ENCODE results near the gene SOX6.

The SOX6 gene

DNA sequence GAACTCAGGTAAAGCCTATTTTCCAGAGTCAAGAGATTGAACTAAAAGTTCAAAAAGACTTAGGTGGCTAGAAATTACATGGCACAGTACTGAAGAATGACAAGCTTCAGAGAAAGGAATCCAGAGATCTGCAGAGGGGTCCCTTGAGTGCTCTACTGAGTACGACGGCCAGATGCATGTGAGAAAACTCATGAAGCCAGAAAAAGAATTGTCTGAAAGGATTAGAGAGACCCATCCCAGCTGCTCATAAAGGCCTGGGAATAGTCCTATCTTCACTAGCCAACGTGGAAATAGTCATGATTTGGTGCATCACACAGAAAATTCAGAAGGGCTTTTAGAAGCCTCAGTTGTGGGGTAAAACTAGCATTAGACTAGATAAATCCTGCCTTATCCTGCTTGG is 91.3 kb downstream of the SOX6 start:
- DNase-seq = no peak

DNA sequence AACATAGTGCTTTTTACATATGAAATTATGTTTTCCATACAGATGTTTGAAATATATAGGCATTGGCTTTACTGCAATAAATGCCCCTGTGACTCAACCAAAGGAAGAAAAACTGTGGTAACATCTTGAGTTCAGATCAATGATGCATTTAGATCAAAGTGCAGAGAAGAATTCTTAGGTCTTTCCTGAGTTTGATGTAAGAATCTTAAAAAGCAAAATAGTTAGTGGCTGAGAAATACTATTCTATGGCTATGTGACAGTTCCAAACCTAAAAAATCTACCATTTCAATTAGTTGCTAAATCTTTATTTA is 93.7 kb downstream of the SOX6 start:
- DNase-seq = no peak

DNA sequence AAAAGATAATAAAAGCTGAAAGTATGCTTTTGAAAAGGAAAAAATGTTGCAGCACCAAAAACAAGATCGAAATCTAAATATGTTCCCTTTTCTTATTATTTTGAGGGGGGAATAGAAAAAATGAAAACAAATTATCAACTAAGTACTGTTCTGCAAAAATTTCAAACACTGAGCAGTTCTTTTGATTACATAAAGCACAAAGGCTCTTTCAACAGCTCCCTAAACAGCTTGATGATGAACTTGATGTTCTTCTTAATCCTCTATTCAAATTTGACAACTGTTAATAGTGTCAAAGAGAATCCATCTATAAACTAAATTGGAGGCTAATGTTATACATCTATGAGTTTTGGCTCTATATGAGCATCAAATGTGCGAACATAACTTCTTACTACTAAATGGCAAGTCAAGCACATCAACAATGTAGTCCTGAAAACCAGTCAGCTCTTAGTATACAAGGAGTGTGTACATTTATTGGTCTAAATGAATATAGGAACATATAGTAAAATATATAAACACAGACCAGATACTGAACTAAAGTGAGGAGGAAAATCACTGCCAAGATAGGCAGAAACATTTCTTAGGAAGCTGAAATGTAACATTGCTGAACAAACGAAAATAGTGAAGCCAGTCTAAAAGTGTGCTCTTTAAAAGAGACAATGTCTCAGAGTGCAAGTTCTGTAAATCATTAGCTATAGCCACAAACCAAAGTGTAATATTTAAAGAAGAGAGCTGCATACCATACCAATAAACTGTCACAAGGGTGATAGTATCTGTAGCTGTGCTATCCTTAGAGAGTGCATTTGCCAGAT is 94.3 kb downstream of the SOX6 start:
- DNase-seq = no peak

DNA sequence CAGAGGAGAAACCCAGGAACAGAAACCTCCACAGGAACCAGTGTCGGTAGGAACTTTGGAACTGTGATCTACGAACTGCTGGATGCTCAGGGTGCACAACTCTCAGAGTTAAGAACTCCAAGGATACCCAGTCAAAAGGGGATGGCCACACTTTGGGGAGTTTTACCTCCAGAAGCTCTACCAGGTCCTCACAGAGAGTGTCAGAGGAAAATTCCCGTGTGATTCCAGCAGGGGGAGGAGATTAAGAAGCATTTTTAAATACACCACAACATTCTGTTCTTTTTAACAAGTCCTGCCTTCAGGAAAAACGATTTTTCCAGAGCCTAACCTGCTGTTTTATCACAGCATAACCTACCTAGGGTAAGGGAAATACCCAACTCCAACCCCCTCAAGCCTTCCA is 104.0 kb downstream of the SOX6 start:
- DNase-seq = no peak

DNA sequence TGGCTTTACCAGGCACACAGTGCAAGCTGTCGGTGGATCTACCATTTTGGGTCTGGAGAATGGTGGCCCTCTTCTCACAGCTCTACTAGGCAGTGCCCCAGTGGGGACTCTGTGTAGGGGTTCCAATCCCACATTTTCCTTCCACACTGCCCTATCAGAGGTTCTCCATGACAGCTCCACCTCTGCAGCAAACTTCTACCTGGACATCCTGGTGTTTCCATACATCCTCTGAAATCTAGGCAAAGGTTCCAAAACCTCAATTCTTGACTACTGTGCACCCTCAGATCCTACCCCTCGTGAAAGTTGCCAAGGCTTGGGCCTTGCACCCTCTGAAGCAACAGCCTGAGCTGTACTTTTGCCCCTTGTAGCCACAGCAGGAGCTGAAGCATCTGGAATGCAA is 108.1 kb downstream of the SOX6 start:
- no peak for DNase-seq

DNA sequence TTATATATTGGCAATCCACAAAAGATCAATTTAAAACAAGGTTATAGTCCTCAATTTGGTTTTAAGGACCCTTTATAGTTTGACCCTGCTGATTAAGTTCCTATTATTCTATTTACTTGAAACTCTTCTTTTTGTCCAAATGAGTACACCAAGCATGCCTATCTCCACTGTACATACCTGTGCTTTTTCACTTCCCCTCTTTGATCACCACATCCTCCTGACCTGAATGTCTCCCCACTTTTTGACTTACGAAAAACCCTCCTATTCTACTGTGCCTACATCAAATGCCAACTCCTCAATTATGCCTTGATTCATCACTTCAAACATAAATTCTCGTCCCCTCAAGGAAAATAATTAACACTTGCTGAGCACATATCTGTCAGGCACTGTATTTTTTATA is 113.5 kb downstream of the SOX6 start:
- DNase-seq = no peak

DNA sequence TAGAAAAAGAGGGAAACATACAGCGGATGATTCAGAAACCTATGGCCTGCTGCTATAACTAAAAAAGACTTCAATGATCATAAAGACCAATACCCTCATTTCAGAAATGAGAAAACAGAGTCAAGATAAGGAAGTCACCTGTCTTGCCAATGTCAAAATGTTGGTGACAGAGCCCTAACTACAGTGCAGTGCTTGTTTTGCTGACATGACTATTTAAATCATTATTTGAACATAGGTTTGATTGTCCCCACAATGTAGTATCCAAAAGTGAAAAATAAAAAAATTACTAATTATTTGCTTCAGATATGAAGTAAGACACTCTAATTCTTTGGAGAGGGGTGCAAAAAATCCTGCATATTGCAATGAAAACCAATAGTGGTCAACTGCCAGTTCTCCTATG is 115.7 kb downstream of the SOX6 start:
- DNase-seq = no peak

DNA sequence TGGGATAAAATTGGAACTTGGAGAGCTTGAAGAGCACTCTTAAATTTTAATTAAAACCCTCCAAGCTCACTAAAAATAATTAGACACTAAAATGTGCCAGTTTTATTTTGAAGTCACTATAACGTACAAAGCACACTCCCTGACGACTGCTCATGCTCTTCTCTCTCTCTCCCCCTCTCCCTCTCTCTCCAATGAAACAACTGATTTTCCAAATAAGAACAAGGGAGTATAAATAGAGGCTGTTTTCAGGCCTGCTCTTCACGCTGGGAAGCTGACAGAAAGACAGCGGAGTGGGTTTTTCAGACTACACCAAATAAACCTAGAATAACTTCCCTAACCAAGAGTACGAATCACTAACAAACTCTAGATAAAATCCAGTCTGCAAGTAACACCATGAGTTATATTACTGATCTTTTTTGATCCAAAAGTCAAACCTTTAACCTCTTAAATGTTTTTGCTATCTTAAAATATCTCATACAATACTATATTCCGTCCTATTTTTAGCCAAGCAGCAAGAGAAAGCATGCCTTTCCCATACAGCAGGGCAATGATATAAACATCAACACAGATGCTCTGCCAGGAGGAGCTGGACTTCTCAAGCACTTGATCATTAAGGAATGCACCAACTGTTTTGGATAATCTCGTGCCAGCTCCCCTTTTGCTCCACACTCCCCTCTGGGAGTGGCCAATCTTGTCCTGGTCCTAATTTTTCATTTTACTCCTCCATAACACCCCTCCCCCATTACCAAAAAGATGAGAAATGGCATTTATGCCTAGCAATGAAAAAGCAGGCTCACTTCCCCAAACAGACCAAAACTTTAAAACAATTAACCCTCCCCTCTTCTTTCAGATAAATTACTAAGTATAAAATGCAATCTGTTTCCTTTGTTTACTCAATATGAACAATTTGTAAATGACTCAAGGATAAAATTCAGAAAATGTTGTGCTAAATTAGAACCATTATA is 116.9 kb downstream of the SOX6 start:
- peak; percentile 3 for DNase-seq

DNA sequence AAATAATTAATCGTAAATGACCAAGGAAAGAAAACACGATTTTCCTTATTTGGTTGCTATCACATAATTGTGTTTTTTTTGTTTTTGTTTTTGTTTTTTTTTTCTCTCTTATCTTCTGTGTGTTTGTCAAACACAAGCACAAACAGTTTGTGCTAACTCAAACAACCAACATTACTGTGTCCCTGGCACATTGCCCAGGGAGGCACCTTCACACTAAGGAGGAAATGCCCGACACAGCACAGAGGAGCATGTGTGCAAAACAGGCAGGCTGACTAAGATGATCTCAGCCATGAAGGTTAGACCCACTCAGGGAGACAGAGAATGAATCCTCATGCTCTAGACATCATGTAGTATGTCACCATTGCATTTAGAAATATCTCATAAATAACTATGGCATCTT is 130.1 kb downstream of the SOX6 start:
- DNase-seq = peak; percentile 42

DNA sequence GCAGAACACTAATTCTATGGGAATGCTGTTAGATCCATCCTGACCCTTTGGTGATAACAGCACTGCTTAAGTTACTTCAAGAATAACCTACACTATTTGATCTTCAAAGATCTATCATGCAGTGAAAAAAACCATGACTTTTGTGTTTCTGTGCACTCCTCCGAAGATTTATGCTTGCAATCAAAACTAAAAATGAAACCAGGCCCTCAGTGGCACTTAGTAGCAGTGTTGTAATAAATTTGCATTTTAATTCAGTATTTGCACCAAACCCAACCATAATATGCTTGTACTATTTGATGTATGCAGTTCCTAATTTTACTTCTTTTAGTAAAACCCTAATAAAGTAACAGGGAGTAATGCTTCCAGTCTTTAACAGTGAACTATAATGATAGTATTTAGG is 130.7 kb downstream of the SOX6 start:
- no peak for DNase-seq

DNA sequence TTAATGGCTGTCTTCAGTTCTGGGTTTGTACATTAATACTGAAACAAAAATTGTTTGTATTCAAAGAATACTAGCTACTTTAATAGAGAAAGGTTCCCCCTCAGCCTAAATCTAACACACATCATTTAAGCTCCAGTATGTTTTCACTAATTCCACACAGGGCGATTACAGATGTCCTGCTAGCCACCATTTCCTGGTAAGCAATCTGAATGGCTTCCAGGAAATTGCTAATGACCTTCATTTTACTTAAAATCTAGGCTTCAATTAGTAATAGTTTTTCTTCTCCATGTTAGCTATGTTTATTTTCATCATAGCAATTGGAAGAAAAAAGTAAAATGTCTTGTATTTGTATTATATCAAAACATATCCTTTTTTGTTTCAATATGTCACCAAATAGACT is 132.8 kb downstream of the SOX6 start:
- no peak for DNase-seq

DNA sequence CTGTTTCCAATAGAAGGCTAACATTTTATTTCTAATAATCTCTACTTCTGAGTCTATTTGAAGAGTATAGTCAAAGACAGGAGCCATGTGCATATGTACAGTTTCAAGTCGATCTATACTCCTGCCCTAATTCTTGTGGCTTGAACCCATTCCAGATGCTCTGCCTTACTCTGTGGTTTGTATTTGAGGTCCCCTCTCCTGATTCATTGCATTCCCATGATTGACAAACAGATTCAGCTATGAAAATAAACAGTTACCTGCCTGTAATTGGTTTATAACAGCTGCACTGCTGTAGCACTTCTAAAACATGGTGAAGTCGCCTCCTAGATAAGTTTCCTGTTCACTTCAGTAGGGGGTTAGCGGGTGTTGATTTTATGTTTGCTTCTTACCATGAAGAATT is 138.7 kb downstream of the SOX6 start:
- DNase-seq = no peak

DNA sequence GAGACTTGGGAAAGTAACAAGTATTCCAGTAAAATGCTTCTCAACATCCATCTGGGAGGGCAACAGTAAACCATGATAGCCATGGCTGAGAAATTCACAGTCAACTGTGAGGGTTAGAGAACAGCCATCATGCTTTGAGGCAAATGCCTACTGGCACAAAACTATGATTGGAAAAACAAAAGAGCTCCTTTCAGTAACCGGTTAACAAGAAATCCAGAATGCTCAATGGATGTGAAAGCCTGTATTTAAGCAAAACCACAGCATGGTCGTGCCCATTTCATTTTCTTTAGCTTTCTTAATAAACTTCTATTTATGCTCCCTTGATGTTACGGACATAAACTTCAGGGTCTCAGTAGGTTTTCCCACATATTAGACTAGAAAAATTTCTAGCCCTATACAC is 139.5 kb downstream of the SOX6 start:
- no peak for DNase-seq

DNA sequence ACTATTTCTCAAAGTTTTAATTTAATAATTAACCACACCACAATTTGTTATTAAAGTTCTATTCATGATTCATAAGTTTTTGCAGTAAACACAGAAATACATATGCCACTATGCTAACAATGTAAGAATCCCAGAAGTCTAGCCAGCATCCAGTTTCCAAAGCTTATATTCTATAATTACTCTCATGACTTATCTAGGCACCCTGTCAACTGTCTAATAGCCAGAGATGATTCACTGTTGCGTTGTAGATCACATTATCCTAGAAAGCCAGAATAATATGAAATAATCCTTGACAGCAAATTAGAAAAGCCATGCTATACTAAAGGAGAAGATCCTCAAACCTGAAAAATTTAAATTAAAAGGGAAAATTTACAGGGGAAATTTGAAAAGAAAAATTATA is 141.0 kb downstream of the SOX6 start:
- no peak for DNase-seq

DNA sequence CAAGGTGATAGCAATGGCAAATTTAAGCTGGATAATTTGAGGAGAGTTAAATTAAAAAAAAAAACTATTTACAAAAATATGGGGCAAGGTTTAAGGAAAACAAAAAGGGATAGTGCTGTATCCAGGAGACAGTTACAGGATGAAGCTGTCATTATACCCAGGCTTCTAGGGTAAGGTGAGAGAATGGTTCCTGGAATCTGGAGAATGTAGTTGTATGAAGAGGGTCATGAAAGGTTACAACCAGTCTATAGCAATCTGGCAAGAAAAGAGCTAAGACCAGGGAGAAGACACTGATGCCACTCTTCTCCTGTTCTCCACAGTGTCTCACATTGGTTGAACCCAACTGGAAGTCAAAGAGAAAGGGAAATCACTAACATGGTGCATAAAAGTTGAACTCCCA is 144.9 kb downstream of the SOX6 start:
- no peak for DNase-seq

DNA sequence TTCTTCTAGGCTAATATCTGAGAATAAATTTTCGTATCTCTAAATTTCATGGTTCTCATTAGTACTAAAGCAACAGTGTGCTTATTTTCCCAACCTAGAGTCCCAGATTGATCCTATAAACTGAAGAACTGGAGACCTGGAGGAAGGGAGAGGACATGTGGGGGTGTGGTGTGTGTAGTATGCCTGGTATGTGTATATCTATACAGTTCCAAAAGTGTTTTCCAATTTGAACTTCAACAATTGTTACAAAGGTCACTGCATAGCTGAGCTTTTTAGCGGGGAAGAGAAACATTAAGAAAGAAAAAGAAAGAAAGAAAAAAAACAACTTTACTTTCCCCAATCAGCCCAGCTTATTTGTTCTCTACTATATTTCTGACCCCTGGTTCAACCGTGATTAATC is 152.1 kb downstream of the SOX6 start:
- DNase-seq = no peak

DNA sequence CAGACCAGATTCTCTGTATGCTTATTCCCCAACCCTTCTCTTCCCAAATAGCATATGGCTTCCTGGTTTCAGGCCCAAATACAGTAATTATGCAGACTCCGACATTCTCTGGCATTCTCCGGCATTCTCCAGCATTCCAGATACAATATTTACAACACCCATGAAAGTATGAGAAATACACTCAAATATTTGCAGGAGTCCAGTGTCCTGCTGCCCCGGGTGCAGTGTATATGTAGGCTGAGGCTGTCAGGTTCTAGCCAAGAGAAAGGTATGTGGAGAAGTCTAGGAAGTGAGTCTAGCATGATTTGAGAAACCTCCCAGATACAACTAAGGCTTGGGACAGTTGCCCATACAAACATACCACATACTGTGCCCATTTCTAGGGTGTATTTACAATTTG is 160.7 kb downstream of the SOX6 start:
- DNase-seq = peak; percentile 87

DNA sequence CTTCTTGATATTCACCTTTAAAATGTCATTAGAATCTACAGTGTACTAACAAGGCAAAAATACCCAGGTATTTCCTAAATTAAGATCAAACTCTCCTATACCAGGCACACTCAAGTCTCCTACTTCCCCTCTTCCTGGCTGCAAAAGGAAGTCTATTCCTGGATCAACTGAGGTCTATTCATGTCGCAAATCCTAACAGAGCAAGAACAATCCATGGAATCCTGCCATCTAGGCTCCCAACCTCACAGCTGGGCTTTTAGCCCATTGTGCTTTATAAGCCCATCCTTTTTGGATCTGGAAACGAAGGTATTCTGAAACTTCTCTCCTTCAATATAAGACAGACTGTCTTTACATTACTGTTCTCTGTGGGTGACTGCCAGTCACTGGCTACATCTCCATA is 161.8 kb downstream of the SOX6 start:
- DNase-seq = peak; percentile 5

DNA sequence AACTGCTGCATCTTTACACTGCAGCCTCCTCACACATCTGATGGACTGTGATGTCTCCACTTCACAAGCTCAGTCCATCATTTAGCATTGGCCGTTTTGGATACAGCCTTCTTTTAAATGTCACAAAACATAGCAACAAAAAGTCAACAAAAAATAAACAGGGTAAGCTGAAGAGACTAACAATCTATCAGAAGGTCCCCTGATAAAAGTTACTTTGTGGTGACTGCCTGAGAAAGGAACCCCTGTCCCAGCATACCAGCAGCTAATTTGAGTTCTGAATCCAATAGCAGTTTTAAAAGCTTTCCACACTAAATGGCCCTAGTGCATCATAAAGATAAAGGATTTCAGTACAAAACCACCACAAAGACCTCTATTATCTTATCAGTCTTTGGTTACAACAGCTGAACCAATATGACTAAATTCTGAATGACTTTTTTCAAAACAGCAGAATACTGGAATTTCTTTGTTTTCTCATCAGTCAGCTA is 162.4 kb downstream of the SOX6 start:
- no peak for DNase-seq

DNA sequence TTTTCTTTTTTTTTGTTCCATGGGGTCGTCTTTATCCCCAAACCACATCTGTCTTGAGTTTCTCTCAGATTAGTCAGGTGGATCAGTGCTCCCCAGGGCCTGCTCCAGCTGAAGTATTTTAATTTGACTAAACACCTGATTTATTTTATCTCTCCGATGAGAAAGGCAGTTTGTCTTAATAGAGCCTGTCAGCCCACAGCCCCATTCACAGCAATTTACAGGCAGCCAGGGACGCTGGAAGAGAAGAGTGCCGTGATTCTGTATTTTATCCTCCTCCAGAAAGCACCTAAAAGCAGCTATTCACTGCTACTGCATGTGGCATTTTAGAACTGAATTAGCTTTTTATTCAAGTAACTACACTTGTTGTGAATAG is 164.5 kb downstream of the SOX6 start:
- DNase-seq = no peak

DNA sequence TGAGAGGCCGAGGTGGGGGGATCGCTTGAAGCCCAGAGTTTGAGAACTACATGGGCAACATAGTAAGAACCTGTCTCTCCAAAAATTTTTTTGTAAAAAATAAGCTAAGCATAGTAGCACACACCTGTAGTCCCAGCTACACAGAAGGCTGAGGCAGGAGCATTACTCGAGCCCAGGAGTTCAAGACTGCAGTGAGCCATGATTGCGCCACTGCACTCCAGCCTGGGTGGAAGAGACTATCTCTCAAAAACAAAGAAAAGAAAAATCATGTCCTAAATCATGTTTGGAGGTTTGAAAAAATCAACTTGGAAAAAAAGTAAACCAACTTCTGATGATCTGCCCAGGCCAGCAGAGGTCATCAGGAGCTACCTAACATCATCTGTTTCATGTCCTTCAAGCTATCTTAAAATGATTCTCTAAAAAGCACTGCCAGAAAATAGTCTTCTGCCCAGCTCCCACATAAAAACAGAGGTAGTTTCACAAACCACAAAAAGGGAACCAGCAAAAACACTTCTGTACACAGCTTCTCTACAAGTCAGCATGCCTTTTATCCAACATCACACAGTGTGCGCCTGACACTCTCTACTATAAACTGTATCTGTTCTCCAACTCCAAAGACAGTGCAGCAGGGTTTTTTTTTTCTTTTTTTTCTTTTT is 165.0 kb downstream of the SOX6 start:
- DNase-seq = no peak

DNA sequence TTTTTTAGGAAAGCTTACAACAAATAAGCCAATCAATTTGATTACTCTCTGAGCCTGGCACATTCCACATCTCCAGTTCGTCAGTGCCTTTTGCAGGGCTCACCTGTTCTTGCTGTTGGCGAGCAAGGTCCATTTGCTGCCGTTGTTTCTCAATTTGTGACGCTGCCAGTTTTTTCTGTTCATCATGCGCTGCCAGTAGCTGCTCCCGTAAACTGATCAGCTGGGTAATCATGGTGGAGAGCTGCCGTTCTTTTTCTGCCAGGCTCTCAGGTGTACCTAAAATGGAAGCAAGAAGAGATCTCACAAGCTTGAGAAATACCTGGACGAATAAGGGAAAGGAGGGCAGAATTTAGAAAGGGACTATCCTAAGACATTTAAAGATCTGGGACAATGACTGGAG is 169.7 kb downstream of the SOX6 start:
- DNase-seq = no peak

DNA sequence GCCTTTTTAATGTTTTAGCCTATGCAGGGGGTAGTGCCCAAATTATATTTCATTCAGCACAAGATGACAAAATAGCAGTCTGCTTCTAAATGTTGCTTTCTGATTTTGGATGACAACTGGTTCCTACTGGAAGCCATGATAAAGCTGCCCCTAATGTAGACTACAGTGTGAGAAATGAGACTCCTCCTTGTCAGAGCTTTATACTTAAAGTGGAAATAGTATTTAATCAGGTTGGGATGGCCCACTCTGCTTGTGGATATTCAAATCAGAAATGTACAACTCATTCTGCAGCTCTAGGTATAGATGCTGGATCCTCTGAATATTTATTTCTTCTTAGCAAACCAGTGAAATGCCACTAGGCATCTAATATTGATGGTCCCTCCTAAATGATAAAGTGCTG is 171.3 kb downstream of the SOX6 start:
- DNase-seq = no peak

DNA sequence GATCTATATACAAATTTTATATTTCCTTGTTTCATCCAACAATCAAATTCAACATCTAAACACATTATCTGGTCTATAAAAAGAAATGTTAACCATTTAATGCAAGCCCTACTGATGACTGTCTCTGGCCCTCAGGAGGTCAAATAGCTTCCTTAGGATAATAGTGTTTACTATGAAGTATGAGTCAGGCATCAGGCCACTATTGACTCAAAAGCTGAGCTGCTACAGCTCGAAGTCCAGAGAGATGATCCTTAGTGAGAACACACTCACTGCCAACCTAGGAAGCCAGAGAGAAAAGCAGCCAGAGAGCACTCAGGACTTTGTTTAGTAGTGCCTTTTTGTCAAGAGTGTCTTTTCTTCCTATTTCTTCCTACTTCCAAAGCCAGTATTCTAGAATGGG is 171.8 kb downstream of the SOX6 start:
- DNase-seq = peak; percentile 76
